ENCODE data around the gene ECI1. TPM values are rescaled to one million over a fixed set of nuclear protein-coding genes. Genes with fewer than 3 reads are reported as not detected.
A peak's percentile ranks its signal among the peaks of the same experiment; 100 is the strongest.

Gene ECI1
- total RNA-seq, 1 donor from 2014 or later: 72.9 TPM

DNA sequence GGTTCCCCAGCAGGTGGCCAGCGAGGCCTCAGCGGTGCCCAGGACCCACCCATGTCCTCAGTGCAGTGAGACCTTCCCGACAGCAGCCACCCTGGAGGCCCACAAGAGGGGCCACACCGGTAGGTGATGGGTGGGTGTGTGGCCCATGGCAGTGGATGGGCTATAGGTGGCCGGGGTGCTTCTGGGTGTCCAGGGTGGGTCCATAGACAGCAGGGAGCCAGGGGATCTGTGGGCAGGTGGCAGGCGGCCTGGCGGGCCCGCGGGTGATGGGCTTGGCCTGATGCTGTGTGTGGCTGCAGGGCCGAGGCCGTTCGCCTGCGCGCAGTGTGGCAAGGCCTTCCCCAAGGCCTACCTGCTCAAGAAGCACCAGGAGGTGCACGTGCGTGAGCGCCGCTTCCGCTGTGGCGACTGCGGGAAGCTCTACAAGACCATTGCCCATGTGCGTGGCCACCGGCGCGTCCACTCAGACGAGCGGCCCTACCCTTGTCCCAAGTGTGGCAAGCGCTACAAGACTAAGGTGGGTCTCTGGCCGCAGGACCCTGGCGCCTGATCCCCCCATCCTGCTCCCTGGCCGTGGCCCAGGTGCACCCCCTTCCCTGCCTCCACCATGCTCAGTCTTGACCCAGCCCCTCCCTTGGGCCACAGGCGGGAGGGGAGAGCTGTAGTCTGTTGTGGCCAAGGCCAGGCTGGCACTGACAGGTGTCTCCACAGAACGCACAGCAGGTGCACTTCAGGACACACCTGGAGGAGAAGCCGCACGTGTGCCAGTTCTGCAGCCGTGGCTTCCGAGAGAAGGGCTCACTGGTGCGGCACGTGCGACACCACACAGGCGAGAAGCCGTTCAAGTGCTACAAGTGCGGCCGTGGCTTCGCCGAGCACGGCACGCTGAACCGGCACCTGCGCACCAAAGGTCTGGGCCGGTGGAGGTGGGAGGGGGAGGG, 17.2 kb downstream of the ECI1 start:
- Histone ChIP-seq H3K9me3 (no peaks in the 10 kb centered on the region), H3K4me1 (peaks cover 39% of the 10 kb centered on the region), H3K36me3 (peaks cover 0 to 60% of the 10 kb centered on the region in 2 donors), H3K4me3 (no peak overlapping the region), H3K27ac (no peak overlapping the region), H3K27me3 (peaks cover 9% of the 10 kb centered on the region)
- TF ChIP-seq POLR2A (IDR thresholded peaks at IDR 0.05) (no peak), POLR2AphosphoS5 (IDR thresholded peaks at IDR 0.05; ENCODE audit: insufficient read depth in 1 of 2, low read depth in 1 of 2) (no peak)
- TF ChIP-seq, protein P1, sequence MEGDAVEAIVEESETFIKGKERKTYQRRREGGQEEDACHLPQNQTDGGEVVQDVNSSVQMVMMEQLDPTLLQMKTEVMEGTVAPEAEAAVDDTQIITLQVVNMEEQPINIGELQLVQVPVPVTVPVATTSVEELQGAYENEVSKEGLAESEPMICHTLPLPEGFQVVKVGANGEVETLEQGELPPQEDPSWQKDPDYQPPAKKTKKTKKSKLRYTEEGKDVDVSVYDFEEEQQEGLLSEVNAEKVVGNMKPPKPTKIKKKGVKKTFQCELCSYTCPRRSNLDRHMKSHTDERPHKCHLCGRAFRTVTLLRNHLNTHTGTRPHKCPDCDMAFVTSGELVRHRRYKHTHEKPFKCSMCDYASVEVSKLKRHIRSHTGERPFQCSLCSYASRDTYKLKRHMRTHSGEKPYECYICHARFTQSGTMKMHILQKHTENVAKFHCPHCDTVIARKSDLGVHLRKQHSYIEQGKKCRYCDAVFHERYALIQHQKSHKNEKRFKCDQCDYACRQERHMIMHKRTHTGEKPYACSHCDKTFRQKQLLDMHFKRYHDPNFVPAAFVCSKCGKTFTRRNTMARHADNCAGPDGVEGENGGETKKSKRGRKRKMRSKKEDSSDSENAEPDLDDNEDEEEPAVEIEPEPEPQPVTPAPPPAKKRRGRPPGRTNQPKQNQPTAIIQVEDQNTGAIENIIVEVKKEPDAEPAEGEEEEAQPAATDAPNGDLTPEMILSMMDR (IDR thresholded peaks at IDR 0.05): no peak
- no peak for DNase-seq (ENCODE audit: extremely low spot score in 2 of 2)
- intact Hi-C loops (cut with DNase I): no loop called here

DNA sequence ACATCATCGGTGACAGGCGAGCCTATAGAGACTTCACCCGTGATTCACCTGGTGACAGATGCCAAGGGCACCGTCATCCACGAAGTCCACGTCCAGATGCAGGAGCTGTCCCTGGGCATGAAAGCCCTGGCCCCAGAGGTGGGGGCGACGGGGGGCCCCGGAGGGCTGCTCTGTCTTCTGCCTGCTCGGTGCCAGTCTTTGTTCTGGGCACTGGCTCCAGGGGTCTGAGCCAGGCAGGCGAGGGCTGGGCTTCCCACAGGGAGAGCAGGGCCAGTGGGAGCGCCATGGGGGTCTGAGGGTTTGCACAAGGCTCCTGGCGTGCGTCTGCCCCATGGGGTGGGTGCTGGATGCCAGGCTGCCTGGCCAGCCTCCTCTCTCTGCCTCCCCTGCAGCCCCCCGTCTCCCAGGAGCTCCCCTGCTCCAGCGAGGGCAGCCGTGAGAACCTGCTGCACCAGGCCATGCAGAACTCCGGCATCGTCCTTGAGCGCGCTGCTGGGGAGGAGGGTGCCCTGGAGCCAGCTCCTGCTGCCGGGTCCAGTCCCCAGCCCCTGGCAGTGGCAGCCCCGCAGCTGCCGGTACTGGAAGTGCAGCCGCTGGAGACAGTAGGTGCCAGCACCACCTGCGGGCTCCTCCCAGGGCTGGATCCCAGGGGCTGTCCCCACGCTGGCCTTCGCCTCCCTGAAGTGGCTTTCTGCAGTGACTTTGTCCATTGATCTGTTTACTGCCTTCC, 18.2 kb downstream of the ECI1 start:
- intact Hi-C loops (cut with DNase I): no loop called here
- TF ChIP-seq POLR2A (IDR thresholded peaks at IDR 0.05) (no peak), POLR2AphosphoS5 (IDR thresholded peaks at IDR 0.05; ENCODE audit: insufficient read depth in 1 of 2, low read depth in 1 of 2) (no peak)
- TF ChIP-seq, protein P1 (IDR thresholded peaks at IDR 0.05): no peak
- H3K27ac ChIP-seq: no peak overlapping the region
- H3K4me3 ChIP-seq: no peak overlapping the region
- peaks cover 9% of the 10 kb centered on the region for H3K27me3 ChIP-seq
- no peaks in the 10 kb centered on the region for H3K9me3 ChIP-seq
- H3K4me1 ChIP-seq: peaks cover 39% of the 10 kb centered on the region
- peaks cover 0 to 67% of the 10 kb centered on the region in 2 donors for H3K36me3 ChIP-seq
- no peak for DNase-seq (ENCODE audit: extremely low spot score in 2 of 2)

DNA sequence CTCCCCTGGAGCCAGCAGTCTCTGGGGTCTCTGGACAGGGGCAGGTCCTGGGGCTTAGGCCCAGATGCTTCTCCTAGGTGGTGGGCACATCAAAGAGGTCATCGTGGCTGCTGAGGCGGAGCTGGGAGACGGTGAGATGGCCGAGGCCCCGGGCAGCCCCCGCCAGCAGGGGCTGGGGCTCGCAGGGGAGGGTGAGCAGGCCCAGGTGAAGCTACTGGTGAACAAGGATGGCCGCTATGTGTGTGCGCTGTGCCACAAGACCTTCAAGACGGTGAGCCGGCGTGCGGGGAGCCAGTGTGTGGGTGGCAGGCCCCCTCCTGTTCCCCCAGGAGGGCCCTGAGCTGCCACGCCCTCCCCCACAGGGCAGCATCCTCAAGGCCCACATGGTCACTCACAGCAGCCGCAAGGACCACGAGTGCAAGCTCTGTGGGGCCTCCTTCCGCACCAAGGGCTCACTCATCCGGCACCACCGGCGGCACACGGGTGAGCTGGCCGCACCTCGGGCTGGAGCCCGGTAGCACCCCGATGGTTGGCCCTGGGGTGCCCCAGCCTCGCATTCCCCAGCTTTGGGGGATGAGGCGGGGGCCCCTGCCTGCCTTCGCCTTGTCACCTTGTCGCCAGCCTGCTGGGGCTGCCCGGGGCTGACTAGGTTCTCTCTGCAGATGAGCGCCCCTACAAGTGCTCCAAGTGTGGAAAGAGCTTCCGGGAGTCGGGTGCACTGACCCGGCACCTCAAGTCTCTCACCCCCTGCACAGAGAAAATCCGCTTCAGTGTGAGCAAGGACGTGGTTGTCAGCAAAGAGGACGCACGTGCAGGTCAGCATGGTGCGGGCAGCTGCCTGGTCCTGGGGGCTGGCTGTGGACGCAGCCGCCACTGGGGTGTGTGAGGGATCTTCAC, 19.0 kb downstream of the ECI1 start:
- intact Hi-C loops (cut with DNase I): no loop called here
- Histone ChIP-seq H3K4me3 (no peak overlapping the region), H3K36me3 (peaks cover 0 to 67% of the 10 kb centered on the region in 2 donors), H3K27me3 (peaks cover 6% of the 10 kb centered on the region), H3K4me1 (peaks cover 32% of the 10 kb centered on the region), H3K9me3 (no peaks in the 10 kb centered on the region), H3K27ac (no peak overlapping the region)
- DNase-seq (ENCODE audit: extremely low spot score in 2 of 2): no peak
- TF ChIP-seq POLR2AphosphoS5 (IDR thresholded peaks at IDR 0.05; ENCODE audit: insufficient read depth in 1 of 2, low read depth in 1 of 2) (no peak), POLR2A (IDR thresholded peaks at IDR 0.05) (no peak)
- TF ChIP-seq, protein P1 (IDR thresholded peaks at IDR 0.05): no peak

DNA sequence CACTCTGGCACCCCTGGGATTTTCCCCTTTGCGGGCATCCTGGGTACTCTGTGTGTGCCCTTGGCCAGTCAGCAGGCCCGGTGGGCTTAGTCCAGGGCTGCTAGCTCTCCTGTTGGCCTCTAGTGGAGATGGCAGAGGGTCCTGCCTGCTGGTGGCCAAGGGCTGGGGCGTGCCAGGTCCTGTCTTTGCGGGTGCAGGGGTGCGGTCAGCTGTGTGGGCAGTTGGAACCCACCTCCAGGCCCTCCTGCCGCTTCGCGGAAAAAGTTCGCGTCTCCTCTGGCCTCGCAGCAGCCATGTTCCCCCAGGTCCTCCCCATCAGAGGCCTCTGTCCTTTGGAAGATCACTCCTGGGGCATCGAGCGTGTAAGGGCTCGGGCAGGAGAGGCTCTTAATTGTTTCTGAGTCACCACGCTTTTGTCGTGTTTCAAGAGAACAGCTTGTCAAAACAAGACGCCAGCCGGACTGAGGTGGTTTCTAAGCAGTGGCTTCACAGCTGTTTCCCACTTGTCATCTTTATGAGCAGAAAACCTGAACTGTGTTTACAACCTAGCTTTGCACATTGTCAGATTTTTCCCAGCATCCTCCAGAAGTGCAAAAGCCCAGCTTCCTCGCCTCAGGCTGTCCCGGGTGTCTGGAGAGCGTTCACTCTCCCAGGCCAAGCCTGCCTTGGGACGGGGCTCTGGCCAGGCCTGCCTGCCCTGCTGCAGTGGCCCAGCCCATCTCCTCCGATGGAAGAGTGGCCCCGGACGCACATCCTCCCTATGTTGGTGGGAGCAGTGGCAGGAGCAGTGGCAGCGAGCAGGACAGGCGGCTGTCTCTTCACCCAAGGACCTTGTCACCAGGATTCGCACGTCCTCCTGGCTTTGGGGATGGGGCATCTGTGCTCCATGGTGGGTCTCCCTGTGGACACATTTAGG, 20.1 kb downstream of the ECI1 start:
- Histone ChIP-seq H3K36me3 (peaks cover 0 to 67% of the 10 kb centered on the region in 2 donors), H3K9me3 (no peaks in the 10 kb centered on the region), H3K4me3 (no peak overlapping the region), H3K27me3 (no peaks in the 10 kb centered on the region), H3K4me1 (peaks cover 28% of the 10 kb centered on the region), H3K27ac (no peak overlapping the region)
- no peak for DNase-seq (ENCODE audit: extremely low spot score in 2 of 2)
- intact Hi-C loops (cut with DNase I): no loop called here
- TF ChIP-seq POLR2AphosphoS5 (IDR thresholded peaks at IDR 0.05; ENCODE audit: insufficient read depth in 1 of 2, low read depth in 1 of 2) (peak in 1 of 2 donors; percentile 47), POLR2A (IDR thresholded peaks at IDR 0.05) (no peak)

All from vagina (tissue), 2 donors.